ENCODE measurements around the gene WWC2. TPM values are rescaled to one million over a fixed set of nuclear protein-coding genes. Genes with fewer than 3 reads are reported as not detected.
A peak's percentile ranks its signal among the peaks of the same experiment; 100 is the strongest.

WWC2 gene
- total RNA-seq, 1 experiment from 2014 or later = 39.1 TPM

GRCh38 chr4:183241721-183242151, 142.7 kb downstream of the WWC2 start:
- RAD21 ChIA-PET (ENCODE audit: low non-redundant PET in 1 of 2, low total read pairs in 2 of 2, uncharacterized antibody in 2 of 2, unreplicated experiment in 2 of 2) = no interaction called here
- POLR2A ChIA-PET = no interaction called here
- Histone ChIP-seq H3K79me2 (ENCODE audit: insufficient read depth, low read length) (no peaks in the 10 kb centered on the region), H3K4me2 (ENCODE audit: low read length) (peak overlapping the region; percentile 57), H3K27ac (ENCODE audit: low read depth, low read length) (no peak overlapping the region), H3K9ac (ENCODE audit: low read length) (peak overlapping the region; percentile 27), H3K9me3 (ENCODE audit: control insufficient read depth in 1 of 2, insufficient read depth in 1 of 2, low read depth in 1 of 2, low read length in 2 of 2) (no peaks in the 10 kb centered on the region), H3K4me3 (replicated peaks in 1 of 2; ENCODE audit: low read depth in 1 of 2, low read length in 2 of 2) (no peak overlapping the region), H3K4me1 (ENCODE audit: control insufficient read depth in 1 of 2, insufficient read depth in 2 of 2, low read length in 2 of 2) (peaks cover 18 to 29% of the 10 kb centered on the region in 2 experiments), H4K20me1 (ENCODE audit: insufficient read depth) (no peaks in the 10 kb centered on the region), H2AFZ (ENCODE audit: low read depth, low read length, poor library complexity, severe bottlenecking) (no peak overlapping the region), H3K36me3 (ENCODE audit: control insufficient read depth in 1 of 2, insufficient read depth in 2 of 2, low read length in 2 of 2) (peaks cover 0 to 19% of the 10 kb centered on the region in 2 experiments; a peak in 1 of 4 replicates), H3K27me3 (ENCODE audit: insufficient read depth, low read length) (no peaks in the 10 kb centered on the region), H3K9me2 (ENCODE audit: insufficient read depth) (no peaks in the 10 kb centered on the region)
- DNase-seq (ENCODE audit: low read depth, low spot score) (no peak), ATAC-seq (peak; percentile 39; the same call in 1 of the 2 replicates)
- TF ChIP-seq EGR1 (IDR thresholded peaks at IDR 0.05; ENCODE audit: low read depth) (no peak), MAX (IDR thresholded peaks at IDR 0.05) (no peak), ZNF274 (IDR thresholded peaks at IDR 0.05; ENCODE audit: low read depth, low read length) (no peak), REST (IDR thresholded peaks at IDR 0.05; ENCODE audit: low read depth) (no peak), SP1 (IDR thresholded peaks at IDR 0.05; ENCODE audit: low read depth) (no peak), CEBPB (IDR thresholded peaks at IDR 0.05; ENCODE audit: low read depth) (no peak), ELF1 (IDR thresholded peaks at IDR 0.05; ENCODE audit: borderline replicate concordance, low read depth) (no peak), TCF7L2 (IDR thresholded peaks at IDR 0.05; ENCODE audit: borderline replicate concordance, extremely low read depth, insufficient read depth, insufficient read length) (no peak), SIN3A (IDR thresholded peaks at IDR 0.05; ENCODE audit: low read depth) (no peak), CBX3 (IDR thresholded peaks at IDR 0.05; ENCODE audit: low read depth) (no peak), POLR2A (IDR thresholded peaks at IDR 0.05; ENCODE audit: borderline replicate concordance, extremely low read depth, insufficient read depth, insufficient read length) (no peak), RAD21 (IDR thresholded peaks at IDR 0.05; ENCODE audit: low read depth) (no peak), JUND (IDR thresholded peaks at IDR 0.05) (no peak)
- intact Hi-C loops (cut with micrococcal nuclease) = no loop called here
- TSS peak; percentile 14 for BruUV-seq (replicated peaks)
- CTCF ChIA-PET = no interaction called here
